ENCODE results near the gene PTRH1.

The PTRH1 gene

DNA sequence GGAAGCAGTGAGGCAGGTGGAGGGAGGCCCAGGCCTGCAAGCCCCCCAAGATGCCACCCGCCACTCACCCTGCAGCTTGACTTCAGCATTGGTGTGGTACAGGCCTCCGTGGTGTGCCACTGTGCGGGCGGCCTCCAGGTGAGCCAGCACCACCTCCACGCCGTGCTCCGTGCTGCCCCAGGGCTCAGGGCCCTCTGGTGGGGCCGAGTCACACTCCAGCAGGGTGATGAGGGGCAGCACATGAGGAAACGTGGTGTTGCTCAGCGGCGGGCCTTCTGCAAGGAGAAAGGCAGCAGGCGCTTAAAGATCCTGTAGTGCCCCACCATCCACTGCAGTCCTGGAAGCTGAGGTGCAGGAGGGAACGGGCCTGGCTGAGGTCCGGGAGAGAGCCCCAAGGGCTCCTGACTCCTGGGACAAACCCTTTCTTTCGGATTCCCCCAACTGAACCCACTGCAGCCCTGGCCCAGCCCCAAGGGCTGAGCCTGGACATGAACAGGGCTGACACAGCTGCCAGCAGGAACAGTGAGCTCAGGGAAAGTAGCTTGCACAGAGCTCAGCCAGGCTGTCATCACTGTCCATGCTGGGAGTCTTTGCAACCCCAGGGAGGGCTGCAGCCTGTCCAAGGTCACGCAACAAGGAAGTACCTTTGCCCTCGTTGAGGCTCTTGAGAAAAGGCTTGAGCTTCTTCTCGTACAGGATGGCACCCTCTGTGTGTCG lies 24.3 kb upstream of the PTRH1 start:
- no peak for DNase-seq

- no peak for DNase-seq
Observed at GRCh38 chr9:127738666-127739065, 23.2 kb upstream of the PTRH1 start.

- no peak for DNase-seq
Observed at GRCh38 chr9:127735530-127736185, 20.2 kb upstream of the PTRH1 start.

DNA sequence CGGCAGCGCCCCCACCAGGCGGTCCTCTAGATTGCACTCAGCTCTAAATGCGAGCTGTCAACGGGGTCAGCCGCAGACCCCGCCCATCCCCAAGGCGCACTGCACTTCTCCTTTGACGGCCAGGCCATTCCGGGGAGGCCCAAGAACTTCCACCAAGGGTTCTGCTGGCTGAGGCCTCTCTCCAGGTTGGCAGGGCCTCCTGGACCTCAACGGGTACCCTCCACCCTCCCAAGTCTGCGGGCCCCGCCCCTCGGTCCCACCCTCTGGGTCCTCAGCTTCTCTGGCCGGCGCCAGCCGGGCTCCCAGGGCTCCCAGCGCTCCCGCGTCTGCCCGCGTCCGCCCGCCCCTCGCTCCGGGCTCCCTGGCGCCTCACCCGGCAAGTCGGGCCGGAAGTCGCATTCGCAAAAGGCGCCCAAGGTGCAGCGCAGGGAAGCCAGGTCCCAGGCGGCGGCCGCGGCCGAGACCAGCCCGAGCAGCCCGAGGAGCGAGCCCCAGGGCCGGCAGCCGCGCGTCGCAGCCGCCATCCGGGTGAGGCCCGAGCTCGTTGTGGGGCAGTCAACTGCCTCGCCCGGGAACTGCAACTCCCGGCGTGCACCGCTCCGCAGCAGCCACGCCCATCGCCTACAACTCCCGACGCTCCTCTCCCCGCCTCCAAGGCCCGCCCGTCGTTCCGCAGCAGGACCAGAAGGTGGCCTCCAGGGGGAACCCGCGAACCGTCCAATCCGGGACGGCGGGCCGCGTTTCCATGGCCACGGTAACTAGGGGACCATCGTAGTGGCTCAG lies 19.5 kb upstream of the PTRH1 start, which contains the start of gene TOR2A:
Gene TOR2A (minus strand): TSS at position 548 of the 783 bp plus-strand sequence. CDS start 24 bp downstream, at position 524.
- DNase-seq = peak; percentile 95 to 98

- DNase-seq = peak in 1 of 2 experiments; percentile 43
Observed at GRCh38 chr9:127734247-127734746, 18.8 kb upstream of the PTRH1 start.

DNA sequence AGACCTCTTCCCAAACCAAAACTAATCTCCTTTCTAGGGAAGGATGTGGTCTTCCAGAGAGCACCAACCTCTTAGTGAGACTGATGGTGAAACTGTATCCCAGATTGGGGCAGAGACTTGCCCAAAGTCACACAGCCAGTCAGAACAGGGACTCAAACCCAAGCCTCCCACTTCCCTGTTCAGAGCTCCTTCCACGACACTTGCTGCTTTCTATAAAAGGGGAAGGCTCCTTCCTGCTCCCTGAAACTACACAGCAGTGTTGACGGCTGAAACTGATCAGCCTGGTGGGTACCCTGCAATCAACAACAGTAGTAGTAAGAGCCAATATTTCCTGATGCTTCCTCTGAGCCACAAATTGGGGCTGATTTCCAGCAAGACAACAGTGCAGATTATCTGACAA lies 18.2 kb upstream of the PTRH1 start:
- no peak for DNase-seq

DNA sequence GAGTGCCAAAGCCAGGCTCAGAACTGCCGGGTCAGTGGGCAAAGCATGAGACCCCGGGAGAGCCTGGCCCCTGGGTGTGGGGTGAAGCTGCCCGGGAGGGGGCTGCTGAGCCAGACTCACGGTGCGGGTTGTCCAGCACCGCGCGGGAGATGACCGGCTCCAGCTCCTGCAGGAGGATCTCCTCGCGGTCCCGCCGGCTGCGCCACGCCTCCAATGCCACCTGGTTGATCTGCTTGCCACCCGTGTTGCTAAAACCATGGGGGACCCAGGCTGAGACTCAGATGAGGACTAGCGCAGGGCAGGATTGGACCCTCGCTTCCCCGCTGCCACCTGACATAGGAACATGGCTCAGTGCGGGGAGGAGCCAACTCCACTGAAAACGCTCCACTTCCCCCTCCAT lies 17.0 kb upstream of the PTRH1 start:
- DNase-seq = no peak

DNA sequence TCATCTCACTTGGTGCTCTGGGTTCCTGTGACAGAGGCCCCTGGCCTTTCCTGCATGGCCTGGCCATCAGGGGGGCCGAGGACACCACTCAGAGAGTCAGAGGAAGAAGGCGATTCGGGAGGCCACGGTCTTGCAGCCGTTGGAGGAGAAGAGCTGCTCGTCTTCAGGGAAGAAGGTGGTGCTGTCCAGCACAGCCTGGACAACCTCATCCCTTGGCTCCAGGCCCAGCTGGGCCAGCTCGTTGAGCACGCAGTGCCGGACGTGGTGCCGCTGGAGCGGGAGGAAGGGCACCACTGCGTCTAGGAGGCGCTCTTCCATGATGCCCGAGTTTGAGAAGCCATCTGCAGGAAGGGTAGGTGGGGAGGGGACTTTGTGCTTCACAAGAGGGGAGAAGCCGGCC lies 16.5 kb upstream of the PTRH1 start:
- DNase-seq = no peak

- DNase-seq = no peak
Observed at GRCh38 chr9:127730799-127731410, 15.4 kb upstream of the PTRH1 start.

GRCh38 chr9:127730262-127730661 lies 14.8 kb upstream of the PTRH1 start:
- no peak for DNase-seq

DNA sequence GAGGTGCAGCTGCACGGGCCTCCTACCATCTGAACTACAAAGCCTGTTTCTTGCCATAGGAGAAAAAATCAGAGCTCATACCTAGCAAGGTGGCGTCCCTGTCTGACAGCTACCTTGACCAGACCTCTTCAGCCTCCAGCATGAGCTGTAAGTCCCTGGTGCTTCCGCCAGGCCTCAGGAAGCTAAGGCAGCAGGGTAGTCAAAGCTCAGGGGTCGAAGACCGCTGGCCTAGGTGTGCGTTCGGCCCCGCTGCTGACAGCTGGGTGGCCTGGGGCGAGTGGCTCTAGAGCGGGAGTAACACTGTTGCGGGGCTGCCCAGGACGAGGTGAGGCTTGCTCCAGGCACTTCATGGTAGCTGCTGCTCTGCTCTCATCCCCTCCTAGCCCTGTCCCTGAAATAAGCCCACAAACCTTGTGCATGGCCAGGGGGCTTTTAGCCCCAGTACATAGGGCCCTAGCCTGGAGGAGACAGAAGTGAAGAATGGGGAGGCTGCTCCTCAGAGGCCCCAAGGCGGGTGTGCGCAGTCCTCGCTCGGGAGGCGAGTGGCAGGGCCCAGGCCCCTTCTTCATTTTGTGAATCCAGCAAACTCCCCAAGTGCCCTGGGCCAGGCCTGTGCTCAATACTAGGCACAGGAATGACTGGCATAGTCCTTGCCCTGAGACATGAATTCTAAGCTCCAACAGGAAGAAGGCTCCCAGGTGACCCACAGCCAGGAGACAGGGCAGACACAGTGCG lies 14.2 kb upstream of the PTRH1 start:
- no peak for DNase-seq

DNA sequence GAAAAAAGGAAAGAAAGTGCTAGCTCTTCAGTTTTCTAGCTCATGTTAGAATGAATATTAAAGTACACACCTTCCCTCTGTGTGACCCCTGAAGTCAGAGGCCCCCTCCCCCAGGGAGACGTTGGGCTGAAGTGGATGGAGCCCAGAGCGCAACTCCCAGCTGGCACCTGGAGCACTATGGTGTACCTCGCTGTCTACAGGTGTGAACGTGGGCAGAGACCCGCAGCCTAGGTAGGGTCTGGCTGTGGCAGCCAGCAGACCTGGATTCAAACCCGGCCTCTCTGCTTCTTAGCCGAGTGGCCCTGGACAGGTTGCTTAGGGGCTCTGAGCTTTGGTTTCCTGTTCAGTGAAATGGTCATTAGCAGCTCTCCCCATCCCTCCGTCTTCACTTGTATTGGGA lies 13.3 kb upstream of the PTRH1 start:
- DNase-seq = no peak

GRCh38 chr9:127726871-127727270 lies 11.4 kb upstream of the PTRH1 start:
- DNase-seq = no peak

DNA sequence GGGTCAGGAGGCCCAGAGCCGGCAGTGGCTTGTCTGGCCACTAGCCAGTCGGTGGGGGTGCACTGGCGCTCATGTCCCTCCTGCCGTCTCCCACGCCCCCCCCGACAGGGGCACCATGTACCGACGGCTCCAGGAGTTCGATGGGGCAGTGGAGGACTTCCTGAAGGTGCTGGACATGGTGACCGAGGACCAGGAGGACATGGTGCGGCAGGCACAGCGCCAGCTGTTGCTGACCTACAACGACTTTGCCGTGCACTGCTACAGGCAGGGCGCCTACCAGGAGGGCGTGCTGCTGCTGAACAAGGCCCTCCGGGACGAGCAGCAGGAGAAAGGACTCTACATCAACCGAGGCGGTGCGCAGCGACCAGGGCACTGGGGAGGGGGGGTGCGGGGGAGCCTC lies 8.5 kb upstream of the PTRH1 start:
- peak; percentile 24 to 48 for DNase-seq

GRCh38 chr9:127723444-127723843 lies 8.0 kb upstream of the PTRH1 start:
- DNase-seq = peak; percentile 17 to 79

DNA sequence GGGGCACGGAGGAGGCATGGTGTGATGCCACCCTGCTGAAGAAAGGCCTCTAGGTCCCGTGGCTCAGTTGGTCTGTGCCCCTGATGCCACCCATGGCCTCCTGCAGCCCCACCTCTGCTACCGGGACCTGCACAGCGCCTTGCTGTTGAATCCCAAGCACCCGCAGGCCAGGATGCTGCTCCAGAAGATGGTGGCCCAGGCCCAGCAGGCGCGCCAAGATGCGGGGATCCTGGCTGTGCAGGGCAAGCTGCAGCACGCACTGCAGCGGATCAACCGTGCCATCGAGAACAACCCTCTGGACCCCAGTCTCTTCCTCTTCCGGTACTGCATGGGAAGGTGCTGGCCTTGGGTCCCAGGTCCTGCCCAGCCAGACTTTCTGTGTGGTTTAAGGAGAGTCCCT lies 7.5 kb upstream of the PTRH1 start:
- no peak for DNase-seq

DNA sequence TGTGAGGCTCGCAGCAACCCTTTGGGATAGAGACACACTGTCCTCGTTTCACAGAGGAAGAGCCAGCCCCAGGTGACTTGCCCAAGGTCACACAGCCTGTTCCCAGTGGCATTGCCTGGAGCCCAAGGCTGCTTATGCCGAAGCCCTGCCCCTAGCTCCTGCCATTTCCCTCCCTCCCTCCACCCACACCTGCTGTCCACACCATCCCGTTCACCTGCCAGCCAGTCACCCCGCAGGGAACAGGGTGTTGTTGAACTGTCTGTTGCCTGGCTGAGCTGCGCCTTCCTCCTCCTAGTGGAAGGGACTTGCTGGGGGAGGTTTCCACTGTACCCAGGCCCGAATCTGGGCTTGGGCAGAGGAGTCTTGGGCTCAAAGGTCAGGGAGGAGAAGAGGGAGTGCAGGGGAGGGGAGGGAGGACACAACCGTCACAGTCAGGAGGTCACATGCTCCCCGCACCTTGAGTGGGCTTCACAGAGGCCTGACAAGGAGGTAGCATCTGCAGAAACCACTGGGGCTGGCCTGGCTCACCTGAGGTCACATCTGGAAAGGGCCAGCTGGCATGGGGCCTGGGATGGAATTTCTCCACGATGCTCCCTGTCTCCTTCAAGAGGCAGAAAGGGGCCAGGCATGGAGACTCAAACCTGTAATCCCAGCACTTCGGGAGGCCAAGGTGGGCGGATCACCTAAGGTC lies 6.7 kb upstream of the PTRH1 start:
- peak; percentile 63 to 85 for DNase-seq

GRCh38 chr9:127721391-127721821 lies 5.9 kb upstream of the PTRH1 start:
- peak; percentile 57 to 85 for DNase-seq

GRCh38 chr9:127720865-127721227 lies 5.4 kb upstream of the PTRH1 start:
- DNase-seq = no peak

- no peak for DNase-seq
Observed at GRCh38 chr9:127720031-127720864, 4.8 kb upstream of the PTRH1 start.

GRCh38 chr9:127717766-127718165 lies 2.3 kb upstream of the PTRH1 start:
- DNase-seq = no peak

All from NCI-H2081 (cell line).